HG03108 (cell line): ENCODE data around the gene KCNMA1.

Experiments used
- ATAC-seq: cut with Tn5 transposase; IDR thresholded peaks from one replicate; pipeline ENCODE4 v1.9.1; 2021; ENCODE audit warnings: moderate library complexity; ENCODE audit not compliant: unreplicated experiment

Gene KCNMA1

DNA sequence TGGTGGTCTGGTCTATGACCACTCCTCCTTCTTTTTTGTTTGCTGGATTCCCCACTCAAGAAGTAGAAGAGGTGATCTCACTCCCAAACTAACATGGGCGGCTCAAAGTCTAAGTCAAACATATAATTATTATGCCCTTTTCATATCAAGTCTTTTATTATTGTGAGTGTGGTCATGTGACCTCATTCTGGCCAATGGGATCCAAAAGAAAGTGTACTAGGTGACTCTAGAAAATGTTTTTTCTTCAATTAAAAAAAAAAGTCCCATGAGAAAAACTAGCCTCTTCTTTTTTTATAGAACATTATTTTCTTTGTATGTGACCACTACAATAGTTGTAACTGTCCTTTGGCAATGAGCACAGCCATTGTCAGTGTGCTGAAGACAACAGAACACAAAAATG is 772.7 kb downstream of the KCNMA1 start:
- ATAC-seq: no peak

DNA sequence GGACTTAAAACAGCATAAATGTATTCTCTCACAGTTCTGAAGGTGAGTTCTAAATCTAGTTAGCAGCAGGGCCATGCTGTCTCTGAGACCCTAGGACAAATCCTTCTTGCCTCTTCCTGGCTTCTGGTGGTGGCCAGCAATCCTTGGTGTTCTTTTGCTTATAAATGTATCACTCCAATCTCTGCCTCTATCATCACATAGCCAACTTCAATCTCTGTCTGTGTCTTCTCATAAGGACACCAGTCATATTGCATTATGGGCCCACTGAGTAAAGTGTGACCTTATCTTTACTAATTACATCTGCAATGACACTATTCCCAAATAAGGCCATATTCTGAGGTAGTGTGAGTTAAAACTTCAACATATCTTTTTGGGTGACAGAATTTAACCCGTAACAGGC is 778.9 kb downstream of the KCNMA1 start:
- no peak for ATAC-seq

DNA sequence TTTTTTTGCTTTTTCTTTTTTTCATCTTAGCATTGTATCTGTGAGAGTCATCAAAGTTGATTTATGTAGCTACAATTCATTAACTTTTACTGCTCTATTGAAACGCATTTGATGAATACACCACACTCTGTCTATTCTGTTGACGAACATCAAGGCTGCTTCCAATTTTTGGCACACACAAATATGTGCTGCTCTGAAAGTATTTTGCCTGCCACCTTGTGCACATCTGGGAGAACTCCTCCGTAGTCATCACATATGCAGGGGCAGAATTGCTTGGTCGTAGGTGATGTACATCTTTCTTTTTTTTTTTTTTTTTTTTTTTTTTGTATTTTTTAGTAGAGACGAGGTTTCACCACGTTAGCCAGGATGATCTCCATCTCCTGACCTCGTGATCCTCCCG is 796.8 kb downstream of the KCNMA1 start:
- no peak for ATAC-seq

DNA sequence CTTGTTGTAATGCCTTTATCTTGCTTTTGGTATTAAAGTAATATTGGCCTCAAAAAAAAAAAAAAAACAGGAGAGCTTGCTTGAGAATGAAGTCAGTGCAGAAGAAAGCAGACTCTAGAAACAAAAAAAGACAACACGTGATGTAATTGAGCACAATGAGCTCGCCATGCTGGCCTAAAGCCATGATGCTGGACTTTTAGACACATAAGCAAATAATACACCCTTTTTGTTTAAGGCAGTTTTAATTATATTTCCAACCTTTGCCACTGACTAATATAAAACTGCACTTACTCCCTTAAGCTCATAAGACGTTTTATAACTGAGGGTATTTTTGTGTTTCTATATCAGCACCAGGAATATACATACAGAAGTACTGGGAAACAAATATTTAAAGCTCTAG is 798.3 kb downstream of the KCNMA1 start:
- no peak for ATAC-seq

DNA sequence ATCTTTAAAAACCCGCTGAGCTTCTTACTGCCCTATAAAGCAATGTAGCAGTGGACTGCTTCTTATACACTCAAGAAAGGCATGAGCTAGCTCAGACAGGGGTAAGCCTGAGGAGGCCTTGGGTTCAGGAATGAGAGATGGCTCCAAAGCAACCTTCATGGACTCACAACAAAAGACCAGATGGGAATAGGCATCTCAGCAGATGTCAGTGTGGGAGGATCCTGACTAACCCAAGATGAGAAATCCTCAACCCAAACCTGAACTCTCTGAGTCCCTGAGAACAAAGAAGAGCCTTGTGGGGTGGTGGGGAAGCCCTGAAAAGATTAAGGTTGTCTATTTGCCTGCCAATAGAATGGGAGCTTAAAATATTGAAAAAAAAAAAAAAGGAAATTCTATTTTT is 807.4 kb downstream of the KCNMA1 start:
- ATAC-seq: no peak

DNA sequence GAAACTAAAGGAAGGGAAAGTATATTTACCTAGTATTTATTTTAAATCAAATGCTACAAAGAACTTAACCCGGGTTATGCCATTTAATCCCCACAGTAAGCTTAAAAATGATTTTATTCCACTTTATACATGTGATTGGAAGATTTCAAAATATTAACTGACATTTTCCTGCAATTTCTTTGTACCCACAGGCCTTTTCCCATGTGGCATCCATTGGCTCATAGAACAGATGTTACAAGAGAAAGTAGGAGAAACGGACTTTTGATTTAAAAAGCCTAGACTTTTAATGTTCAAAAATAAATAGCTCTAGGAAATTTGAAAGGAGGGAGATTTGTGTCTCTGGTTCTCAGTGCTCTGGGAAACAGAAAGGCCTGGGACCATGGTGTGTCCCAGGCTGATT is 807.9 kb downstream of the KCNMA1 start:
- no peak for ATAC-seq
